HG02642 (cell line): ENCODE data around the gene GLTPD2.
A peak's percentile ranks its signal among the peaks of the same experiment; 100 is the strongest.

Source experiments
- ATAC-seq: cut with Tn5 transposase; IDR thresholded peaks from one replicate; pipeline ENCODE4 v1.9.1; 2021; ENCODE audit warnings: mild to moderate bottlenecking; ENCODE audit not compliant: unreplicated experiment, poor library complexity

GLTPD2 gene

DNA sequence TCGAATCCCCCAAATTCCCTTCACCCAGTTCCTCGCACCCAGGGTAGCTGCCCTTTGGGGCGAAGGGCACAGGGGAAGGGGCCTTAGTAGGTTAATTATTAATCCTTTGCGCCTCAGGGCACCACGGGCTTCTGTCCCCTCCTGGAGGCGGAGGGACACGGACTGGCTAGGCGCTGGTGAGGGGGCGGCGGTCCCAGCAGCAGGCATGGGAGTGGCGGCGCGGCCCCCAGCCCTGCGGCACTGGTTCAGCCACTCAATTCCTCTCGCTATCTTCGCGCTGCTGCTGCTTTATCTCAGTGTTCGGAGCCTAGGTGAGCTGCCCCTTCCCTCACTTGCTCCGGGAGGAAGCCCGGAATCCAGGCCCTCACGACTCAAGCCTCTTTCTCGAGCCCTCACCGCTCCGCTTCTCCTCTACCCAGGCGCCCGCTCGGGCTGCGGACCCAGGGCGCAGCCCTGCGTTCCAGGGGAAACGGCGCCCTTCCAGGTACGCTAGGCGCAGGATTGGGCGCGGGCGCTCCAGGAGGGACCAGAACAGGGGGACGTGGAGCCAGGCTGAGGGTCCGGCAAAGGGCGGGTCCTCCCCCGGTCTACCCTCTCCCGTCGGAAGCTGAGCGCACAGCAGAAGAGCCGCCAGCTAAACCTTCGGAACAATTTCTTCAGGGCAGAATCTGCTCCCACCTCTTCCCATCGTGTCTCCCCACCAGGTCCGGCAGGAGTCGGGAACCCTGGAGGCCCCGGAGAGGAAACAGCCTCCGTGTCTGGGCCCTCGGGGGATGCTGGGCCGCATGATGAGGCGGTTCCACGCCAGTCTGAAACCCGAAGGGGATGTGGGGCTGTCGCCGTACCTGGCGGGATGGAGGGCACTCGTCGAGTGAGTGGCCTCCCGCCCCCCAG is at the start of gene GLTPD2:
GLTPD2 (plus strand) TSS at position 158 of the 894 bp plus-strand sequence; CDS start at position 206, 48 bp downstream.
- ATAC-seq: no peak

DNA sequence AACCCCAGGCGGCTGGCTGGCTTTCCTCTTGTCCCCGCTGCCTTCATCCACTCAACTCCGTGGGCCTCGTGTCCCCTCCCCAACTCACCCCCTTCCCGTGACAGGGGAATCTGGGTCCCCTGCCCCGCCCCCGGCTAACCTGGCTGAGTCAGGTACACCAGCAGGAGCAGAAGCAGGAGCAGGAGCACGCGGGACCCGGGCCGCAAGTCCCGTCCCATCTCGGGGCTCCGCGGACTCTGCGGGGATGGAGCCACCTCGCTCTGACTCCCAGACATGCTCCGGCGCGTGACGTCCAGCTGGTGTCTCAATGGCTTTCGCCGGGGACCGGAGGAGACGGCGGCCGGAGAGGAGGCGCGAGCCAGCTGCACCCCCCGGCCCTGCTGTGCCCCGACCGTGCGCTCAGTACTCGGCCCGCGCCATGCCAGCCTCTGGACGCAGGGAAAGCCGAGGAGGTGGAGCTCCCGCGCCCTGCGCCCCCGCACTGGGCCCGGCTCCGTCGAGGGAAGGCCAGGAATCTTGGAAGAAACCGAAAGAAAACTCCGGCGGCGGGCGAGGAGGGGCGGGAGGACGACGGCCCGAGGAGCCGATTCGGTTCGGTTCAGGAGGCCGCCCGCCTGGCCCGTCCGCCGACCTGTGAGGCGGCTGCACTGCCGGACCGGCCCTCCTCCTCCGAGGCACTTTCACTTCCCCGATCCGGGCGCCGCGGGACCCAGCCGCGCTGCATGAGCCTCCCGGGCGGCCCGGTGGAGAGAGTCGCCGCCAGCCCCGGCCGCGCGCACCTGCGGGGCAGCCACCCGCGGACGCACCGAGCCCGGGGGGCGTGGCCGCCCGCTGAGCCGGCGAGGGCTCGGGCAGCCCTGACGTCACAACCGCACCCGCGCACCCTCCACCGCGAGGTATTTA is 49.4 kb upstream of the GLTPD2 start, which contains the start of the genes CXCL16 and ZMYND15:
CXCL16 (minus strand) TSS at position 807 of the 903 bp plus-strand sequence; CDS start at position 218, 589 bp downstream.
ZMYND15 (plus strand) TSS at position 712 of the 903 bp plus-strand sequence. CDS start 716 bp downstream, outside the sequence.
- peak; percentile 50 for ATAC-seq

DNA sequence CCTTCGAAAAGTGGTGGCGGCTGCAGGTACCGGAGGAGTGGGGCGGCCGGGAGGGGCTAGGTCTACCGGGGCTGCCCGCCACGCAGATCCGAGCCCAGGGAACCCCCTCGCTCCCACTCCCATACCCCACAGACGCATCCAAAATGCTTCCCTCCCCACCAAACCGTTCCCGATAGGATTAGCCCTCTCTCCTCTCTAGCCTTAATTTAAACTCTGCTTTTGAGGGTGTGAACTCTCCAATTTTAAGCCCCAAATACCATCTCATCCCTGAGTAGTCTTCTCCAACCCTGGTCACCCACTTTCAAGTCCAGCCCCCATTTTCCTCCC is 48.8 kb upstream of the GLTPD2 start:
- ATAC-seq: no peak

DNA sequence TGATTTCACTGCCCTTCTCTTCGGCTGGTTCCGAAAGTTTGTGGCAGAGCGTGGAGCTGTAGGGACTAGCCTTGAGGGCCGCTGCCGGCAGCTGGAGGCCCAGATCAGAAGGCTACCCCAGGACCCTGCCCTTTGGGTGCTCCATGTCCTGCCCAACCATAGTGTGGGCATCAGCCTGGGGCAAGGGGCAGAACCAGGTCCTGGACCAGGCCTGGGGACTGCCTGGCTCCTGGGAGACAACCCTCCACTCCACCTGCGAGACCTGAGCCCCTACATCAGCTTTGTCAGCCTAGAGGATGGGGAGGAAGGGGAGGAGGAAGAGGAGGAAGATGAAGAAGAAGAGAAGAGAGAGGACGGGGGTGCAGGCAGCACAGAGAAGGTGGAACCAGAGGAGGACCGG is 48.2 kb upstream of the GLTPD2 start:
- no peak for ATAC-seq

DNA sequence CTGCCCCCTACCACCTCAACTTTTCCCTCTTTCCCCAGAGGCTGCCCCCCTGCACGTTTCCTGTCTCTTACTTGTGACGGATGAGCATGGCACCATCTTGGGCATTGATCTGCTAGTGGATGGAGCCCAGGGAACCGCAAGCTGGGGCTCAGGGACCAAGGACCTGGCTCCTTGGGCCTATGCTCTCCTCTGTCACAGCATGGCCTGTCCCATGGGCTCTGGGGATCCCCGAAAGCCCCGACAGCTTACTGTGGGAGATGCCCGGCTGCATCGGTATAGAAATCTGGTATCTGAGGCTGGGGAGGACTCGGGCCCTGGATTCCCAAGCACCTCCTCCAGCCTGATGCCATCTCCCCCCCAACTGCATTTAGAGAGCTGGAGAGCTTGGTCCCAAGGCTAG is 47.2 kb upstream of the GLTPD2 start:
- no peak for ATAC-seq

DNA sequence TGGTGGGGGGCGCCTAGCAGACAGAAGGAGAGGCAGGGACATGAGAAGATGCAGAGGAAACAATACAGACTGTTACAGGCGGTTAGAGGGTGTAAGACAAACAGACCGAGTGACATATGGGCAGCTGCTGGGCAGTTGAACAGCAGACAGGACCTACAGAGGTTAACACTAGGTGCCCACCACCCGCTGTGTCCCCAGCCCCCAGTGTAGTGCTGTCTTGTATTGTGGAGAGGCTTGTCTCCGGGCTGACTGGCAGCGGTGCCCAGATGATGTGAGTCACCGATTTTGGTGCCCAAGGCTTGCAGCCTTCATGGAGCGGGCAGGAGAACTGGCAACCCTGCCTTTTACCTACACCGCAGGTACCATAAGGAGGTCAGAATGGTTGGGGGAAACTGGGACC is 46.6 kb upstream of the GLTPD2 start:
- ATAC-seq: no peak

DNA sequence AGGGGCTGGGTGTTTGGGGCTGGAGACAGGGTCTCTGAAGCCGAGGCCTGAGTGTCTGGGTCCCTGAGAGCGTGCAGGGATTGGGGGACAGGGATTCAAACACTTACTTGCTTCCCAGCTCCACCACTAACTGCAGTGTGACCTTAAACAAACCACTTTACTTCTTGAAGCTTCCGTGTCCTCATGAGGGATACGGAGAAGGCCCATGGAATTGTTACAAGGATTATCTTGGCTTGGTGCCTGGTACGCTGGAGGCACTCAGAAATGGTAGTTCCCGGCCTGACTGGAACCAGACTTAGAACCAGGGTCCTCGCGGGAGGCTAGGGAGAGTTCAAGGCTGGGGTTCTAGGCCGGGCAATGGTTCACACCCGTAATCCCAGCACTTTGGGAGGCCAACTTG is 46.1 kb upstream of the GLTPD2 start:
- ATAC-seq: no peak

DNA sequence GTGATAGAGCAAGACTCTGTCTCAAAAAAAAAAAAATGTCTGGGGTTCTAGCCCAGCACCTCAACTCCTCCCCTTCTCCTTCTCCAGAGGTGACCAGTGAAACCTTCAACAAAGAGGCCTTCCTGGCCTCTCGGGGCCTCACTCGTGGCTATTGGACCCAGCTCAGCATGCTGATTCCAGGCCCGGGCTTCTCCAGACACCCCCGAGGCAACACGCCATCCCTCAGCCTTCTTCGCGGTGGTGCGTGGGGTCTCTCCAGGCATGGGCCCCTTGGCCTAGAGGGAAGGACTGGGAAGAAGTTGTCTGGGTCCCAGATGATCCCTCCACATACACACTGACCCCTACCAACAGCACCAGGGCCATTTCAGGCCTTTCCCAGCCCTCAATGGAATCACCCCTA is 45.5 kb upstream of the GLTPD2 start:
- no peak for ATAC-seq

DNA sequence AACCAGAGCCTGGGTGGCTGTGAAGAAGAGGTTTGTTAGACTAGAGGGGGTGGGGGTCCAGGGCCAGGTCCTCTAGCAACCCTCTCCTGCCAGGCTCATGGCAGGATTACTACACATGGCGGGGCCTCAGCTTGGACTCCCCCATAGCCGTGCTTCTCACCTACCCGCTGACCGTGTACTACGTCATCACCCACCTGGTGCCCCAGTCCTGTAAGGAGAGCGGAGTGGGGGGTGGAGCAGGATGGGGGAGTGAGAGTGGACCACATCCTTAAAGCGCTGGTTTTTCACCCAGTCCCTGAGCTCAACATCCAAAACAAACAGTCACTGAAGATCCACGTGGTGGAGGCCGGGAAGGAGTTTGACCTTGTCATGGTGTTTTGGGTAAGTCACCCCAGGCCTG is 44.9 kb upstream of the GLTPD2 start:
- no peak for ATAC-seq

DNA sequence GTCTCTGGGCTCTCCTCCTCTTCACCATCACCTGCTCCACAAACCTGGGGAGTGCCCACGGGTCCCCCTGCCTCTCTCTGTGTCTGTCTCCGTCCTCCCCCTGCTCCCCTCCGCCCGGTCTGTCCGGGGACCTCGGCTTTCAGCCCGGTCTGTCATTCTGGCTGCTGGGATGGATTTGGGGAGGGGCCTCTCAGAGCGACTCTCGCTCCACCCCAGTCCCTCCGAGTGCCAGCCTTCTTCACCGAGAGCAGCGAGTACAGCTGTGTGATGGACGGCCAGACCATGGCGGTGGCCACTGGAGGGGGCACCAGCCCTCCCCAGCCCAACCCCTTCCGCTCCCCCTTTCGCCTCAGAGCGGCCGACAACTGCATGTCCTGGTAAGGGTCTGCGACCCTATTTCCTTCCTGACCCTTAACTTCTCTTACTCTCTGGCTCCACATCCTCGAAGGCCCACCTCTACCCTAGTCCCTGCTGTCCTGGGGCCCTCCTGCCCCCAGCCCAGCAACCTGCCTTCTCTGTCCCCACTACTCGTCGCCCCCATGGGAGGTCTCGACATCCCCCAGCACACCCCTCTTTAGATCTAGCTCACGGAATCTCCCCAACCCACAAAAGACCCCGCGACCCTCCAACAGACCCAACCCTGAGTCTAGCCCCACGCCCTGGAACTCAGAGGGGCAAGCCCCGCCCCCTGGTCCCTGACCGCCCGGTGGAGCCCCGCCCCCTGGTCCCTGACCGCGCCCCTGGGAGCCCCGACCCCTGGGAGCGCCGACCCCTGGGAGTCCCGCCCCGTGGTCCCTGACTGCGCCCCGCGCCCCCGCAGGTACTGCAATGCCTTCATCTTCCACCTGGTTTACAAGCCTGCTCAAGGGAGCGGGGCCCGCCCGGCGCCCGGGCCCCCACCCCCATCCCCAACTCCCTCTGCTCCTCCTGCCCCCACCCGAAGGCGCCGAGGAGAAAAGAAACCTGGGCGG is 43.5 kb upstream of the GLTPD2 start:
- ATAC-seq: no peak

DNA sequence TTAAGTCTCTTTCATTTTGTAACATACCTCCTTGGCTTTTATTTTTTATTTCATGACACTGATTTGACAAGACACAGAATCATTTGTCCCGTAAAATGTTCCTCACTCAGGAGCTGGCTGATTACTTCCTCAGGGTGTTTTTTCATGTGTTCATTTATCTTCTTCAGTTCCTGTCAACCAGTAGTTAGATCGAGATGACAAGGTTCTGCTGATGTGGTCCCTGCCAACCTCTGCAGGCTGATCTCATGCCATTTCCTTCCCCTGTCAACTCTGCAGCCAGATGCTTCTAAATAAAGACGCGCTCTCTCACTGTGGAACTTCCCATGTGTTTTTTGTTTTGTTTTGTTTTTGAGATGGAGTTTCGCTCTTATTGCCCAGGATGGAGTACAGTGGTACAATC is 40.9 kb upstream of the GLTPD2 start:
- ATAC-seq: no peak

DNA sequence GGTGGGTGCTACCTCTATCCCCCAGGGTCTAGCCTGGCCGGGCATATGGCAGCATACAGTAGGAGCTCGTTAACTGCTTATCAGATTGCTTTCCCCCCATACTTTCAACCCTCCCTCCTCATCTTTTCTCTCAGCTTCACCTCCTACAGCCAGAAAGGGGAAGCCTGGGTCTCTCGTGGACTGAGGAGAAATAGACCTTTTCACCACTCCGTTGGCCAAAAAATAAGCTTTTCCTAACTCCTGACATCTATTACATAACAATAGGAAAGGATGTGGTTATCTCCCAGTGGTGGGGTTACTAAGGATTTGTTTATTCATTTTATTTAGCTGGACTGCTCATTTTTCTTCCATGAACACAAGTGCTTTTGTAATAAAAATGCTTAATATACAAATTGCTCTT is 40.1 kb upstream of the GLTPD2 start:
- no peak for ATAC-seq

DNA sequence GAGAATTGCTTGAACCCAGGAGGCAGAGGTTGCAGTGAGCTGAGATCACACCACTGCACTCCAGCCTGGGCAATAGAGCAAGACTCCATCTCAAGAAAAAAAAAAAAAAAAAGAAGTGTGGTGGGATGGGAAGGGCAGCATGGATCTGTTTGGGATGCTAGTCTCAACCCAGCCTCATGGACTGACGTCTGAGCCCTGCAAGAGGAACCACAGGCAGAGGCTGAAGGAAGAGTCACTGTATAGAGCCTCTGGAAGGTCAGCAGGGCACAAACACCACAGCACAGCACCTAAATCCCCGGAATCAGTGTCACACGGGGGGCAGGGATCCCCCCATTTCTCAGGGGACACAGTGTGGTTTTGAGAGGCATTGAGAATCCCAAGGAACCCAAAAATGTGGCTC is 38.2 kb upstream of the GLTPD2 start:
- ATAC-seq: no peak

DNA sequence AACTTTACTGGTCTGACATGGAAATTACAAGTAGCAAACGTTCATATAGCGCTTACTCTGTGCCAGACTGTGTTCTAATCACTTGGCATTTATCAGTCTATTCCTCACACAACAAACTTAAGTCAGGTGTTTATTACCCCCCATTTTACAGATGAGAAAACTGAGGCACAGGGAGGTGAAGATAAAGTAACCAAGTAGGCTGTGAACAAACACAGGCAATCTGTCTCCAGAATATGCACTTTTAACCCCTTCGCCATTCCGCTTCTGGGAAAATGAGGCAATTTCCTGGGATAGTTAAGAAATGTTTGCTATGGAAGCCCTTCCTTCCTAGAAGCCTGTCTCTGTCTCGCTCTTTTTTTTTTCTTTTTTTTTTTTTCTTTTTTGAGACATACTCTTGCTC is 36.8 kb upstream of the GLTPD2 start:
- ATAC-seq: no peak

DNA sequence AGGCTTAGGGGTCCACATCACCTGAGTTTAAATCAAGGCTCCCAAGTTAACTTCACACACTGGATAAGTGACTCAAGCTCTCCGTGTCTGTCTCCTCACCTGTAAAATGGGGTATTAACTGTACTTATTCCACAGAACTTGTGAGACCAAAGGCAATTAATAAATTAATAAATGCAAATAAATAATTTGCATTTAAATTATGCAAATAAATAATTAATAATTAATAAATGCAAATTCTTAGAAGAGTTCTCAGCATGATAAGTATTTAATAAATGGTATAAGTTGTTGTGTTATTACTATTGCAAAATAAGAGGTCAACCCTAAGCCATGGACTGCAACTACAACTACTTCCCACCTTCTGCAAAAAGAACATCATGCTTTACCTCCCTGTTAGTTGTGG is 35.4 kb upstream of the GLTPD2 start:
- no peak for ATAC-seq

DNA sequence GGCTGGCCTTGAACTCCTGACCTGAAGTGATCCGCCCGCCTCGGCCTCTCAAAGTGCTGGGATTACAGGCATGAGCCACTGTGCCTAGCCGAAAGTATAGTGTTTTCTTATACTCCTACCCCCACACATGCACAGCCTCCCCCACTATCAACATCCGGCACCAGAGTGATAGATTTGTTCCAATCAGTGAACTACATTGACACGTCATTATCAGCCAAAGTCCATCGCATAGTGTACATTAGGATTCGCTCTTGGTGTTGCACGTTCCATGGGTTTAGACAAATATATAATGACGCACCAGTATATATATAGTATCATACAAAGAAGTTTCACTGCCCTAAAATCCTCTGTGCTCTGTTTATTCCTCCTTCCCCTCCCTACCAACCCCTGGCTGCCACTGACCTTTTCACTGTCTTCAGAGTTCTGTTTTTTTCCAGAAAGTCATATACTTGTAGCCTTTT is 29.0 kb upstream of the GLTPD2 start:
- ATAC-seq: no peak

DNA sequence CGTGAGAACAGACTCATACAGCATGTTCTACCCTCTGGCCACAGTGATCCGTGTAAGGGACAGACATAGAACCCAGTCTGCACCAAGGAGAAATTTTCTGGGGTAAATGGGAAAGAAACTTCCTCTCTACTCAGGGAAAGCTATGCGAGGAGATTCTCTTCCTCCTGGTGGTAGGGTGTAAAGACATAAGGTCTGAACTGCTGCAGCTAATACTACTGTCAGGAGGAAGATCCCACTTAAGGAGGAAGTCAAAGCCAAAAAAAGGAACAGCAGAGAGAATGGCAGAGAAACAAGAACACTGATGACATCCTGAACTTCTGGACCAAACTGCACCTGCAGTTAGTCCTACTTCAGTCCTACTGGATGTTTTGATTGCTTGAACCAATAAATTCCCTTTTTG is 24.2 kb upstream of the GLTPD2 start:
- ATAC-seq: no peak

DNA sequence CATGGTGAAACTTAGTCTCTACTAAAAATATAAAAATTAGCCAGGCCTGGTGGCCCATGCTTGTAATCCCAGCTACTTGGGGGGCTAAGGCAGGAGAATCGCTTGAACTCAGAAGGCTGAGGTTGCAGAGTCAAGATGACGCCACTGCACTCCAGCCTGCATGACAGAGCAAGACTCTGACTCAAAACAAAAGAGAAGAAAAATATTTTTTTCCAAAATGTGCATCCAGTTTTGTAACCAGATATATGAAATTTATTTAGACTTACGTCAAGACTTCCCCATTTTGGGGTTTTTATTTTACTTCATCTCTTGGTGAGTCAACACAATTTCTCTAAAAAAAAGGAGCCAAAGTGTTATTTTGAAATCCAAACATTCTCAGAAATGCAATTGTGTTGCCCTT is 22.6 kb upstream of the GLTPD2 start:
- ATAC-seq: no peak

DNA sequence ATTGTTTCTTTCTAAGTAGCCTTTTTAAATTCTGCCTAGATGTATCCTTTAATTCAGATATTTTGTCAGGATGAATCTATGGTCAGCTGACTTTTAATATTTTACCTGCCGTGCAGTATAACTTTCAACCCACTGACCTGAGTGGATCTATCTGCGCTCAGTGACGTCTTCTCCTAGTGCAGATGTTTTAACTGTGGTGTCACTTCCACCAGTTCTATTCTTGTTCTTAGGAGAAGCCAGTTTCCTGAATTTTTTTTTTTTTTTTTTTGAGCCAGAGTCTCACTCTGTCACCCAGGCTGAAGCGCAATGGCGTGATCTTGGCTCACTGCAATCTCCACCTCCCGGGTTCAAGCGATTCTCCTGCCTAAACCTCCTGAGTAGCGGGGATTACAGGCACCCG is 22.0 kb upstream of the GLTPD2 start:
- no peak for ATAC-seq

DNA sequence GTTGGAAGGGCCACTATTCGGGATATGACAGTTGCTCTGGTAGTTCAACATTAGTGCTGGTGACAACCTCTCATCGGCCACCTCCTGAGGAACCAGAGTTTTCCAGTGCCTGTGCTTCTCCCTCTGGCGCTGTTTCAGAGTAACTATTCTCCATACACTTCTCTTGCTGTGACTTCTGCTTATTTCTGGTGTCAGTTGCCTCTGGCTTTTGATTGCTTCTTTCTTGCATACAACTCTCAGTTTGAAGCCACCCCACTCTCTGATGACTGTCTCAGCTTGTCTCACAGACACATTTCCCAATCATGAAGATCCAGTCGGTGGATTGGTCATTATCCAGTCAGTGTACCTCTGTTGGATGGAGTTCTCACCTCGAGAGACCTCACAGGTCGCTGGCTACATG is 20.5 kb upstream of the GLTPD2 start:
- no peak for ATAC-seq
